ENCODE measurements around the gene DUSP3. TPM values are rescaled to one million over a fixed set of nuclear protein-coding genes. Genes with fewer than 3 reads are reported as not detected.

DUSP3 gene
- total and polyA plus RNA-seq, 2 of the 13 experiments (the other 11 are each of a cell fraction or from before 2014, with no cell fraction given): 60.0 to 71.5 TPM

DNA sequence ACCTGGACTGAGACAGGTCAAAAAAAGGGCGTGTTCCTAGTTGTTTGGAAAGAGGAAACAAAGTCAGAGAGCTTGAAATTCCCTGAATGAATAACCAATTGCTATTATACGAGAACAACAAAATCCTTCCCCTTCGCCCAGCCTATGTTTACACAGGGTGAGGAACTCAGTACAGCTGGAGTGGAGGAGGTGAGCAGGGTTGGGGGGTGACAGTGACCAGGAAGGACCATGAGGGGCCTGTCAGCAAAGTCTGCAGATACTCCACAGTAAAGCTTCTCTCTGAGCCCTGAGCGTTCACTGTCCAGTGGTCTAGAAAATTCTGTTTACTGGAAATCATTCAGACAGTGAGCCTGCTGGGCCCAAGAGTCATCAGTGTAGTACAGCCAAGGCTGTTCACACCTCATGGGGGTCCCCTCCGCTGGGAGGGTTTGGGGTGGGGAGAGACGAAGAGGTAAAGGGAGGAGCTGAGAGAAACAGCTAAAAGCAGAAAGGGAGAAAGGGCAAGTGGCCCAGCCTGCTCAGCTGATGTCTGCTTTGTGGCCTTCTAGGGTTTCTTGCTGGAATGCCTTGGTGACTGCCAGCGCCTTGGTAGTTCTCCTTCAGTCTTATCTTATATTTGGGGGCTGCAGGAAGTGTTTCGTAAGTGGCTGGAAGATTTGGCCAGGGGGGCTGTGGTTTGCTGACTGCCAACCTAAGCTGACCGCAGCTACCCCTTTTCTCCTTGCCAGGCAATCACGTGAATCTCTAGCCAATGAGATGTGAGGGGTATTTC is 5.7 kb downstream of the DUSP3 start:
- FAIRE-seq: no peak
- TF ChIP-seq NFE2L2 (IDR thresholded peaks at IDR 0.05; ENCODE audit: low read length) (no peak), ZNF296 (CRISPR knock-in tag; conservative IDR thresholded peaks at IDR 0.05) (no peak), ZSCAN9 (CRISPR knock-in tag; IDR thresholded peaks at IDR 0.05; ENCODE audit: borderline replicate concordance) (no peak), ZNF878 (CRISPR knock-in tag; IDR thresholded peaks at IDR 0.05) (no peak), ZNF75D (CRISPR knock-in tag; IDR thresholded peaks at IDR 0.05; ENCODE audit: borderline replicate concordance) (no peak), ZNF34 (CRISPR knock-in tag; IDR thresholded peaks at IDR 0.05; ENCODE audit: borderline replicate concordance) (0 out of 2 replicates have a peak, but pooled peaks have one; percentile 74), ZNF33B (CRISPR knock-in tag; IDR thresholded peaks at IDR 0.05) (no peak), ZNF496 (CRISPR knock-in tag; IDR thresholded peaks at IDR 0.05; ENCODE audit: insufficient replicate concordance) (no peak), ZMAT3 (CRISPR knock-in tag; conservative IDR thresholded peaks at IDR 0.05) (no peak), KLF6 (CRISPR knock-in tag; IDR thresholded peaks at IDR 0.05) (no peak)
- TF ChIP-seq, protein P1, sequence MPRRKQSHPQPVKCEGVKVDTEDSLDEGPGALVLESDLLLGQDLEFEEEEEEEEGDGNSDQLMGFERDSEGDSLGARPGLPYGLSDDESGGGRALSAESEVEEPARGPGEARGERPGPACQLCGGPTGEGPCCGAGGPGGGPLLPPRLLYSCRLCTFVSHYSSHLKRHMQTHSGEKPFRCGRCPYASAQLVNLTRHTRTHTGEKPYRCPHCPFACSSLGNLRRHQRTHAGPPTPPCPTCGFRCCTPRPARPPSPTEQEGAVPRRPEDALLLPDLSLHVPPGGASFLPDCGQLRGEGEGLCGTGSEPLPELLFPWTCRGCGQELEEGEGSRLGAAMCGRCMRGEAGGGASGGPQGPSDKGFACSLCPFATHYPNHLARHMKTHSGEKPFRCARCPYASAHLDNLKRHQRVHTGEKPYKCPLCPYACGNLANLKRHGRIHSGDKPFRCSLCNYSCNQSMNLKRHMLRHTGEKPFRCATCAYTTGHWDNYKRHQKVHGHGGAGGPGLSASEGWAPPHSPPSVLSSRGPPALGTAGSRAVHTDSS (CRISPR knock-in tag; conservative IDR thresholded peaks at IDR 0.05): no peak
- TF ChIP-seq, protein P2, sequence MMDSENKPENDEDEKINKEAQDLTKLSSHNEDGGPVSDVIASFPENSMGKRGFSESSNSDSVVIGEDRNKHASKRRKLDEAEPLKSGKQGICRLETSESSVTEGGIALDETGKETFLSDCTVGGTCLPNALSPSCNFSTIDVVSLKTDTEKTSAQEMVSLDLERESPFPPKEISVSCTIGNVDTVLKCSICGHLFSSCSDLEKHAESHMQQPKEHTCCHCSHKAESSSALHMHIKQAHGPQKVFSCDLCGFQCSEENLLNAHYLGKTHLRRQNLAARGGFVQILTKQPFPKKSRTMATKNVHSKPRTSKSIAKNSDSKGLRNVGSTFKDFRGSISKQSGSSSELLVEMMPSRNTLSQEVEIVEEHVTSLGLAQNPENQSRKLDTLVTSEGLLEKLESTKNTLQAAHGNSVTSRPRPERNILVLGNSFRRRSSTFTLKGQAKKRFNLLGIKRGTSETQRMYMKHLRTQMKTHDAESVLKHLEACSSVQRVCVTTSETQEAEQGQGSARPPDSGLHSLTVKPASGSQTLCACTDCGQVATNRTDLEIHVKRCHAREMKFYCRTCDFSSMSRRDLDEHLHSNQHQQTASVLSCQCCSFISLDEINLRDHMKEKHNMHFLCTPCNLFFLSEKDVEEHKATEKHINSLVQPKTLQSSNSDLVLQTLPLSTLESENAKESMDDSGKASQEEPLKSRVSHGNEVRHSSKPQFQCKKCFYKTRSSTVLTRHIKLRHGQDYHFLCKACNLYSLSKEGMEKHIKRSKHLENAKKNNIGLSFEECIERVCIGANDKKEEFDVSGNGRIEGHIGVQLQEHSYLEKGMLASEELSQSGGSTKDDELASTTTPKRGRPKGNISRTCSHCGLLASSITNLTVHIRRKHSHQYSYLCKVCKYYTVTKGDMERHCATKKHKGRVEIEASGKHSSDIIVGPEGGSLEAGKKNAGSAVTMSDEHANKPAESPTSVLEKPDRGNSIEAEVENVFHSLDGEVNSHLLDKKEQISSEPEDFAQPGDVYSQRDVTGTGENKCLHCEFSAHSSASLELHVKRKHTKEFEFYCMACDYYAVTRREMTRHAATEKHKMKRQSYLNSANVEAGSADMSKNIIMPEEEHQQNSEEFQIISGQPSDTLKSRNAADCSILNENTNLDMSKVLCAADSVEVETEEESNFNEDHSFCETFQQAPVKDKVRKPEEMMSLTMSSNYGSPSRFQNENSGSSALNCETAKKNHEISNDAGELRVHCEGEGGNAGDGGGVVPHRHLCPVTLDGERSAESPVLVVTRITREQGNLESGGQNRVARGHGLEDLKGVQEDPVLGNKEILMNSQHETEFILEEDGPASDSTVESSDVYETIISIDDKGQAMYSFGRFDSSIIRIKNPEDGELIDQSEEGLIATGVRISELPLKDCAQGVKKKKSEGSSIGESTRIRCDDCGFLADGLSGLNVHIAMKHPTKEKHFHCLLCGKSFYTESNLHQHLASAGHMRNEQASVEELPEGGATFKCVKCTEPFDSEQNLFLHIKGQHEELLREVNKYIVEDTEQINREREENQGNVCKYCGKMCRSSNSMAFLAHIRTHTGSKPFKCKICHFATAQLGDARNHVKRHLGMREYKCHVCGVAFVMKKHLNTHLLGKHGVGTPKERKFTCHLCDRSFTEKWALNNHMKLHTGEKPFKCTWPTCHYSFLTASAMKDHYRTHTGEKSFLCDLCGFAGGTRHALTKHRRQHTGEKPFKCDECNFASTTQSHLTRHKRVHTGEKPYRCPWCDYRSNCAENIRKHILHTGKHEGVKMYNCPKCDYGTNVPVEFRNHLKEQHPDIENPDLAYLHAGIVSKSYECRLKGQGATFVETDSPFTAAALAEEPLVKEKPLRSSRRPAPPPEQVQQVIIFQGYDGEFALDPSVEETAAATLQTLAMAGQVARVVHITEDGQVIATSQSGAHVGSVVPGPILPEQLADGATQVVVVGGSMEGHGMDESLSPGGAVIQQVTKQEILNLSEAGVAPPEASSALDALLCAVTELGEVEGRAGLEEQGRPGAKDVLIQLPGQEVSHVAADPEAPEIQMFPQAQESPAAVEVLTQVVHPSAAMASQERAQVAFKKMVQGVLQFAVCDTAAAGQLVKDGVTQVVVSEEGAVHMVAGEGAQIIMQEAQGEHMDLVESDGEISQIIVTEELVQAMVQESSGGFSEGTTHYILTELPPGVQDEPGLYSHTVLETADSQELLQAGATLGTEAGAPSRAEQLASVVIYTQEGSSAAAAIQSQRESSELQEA (CRISPR knock-in tag; IDR thresholded peaks at IDR 0.05; ENCODE audit: not compliant biosample characterization): no peak
- TF ChIP-seq, protein P3, sequence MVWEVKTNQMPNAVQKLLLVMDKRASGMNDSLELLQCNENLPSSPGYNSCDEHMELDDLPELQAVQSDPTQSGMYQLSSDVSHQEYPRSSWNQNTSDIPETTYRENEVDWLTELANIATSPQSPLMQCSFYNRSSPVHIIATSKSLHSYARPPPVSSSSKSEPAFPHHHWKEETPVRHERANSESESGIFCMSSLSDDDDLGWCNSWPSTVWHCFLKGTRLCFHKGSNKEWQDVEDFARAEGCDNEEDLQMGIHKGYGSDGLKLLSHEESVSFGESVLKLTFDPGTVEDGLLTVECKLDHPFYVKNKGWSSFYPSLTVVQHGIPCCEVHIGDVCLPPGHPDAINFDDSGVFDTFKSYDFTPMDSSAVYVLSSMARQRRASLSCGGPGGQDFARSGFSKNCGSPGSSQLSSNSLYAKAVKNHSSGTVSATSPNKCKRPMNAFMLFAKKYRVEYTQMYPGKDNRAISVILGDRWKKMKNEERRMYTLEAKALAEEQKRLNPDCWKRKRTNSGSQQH (CRISPR knock-in tag; IDR thresholded peaks at IDR 0.05; ENCODE audit: low read depth): no peak

More for the DNA sequence above, 5.7 kb downstream of the DUSP3 start:
- ChIA-PET CTCF (ENCODE audit: low intra/inter-chr PET ratio, low total read pairs) (no interaction called here), POLR2A (interaction anchor here (0.6 to 1.9 kb wide), 9 partner anchors 17 to 412 kb away, joined by 3 to 8 read pairs (median 3); no protein-coding TSS in a partner anchor)
- Histone ChIP-seq H3K27me3 (ENCODE audit: control insufficient read depth in 1 of 2, insufficient read depth in 2 of 2, low read length in 2 of 2) (no peaks in the 10 kb centered on the region), H3K4me3 (replicated peaks in 1 of 3; ENCODE audit: insufficient read depth in 1 of 3, low read depth in 2 of 3, low read length in 3 of 3) (no peak overlapping the region), H2AFZ (ENCODE audit: low read length) (no peak overlapping the region), H3K36me3 (replicated peaks in 1 of 2; ENCODE audit: control insufficient read depth in 1 of 2, insufficient read depth in 2 of 2, low read length in 2 of 2) (peaks cover 28 to 59% of the 10 kb centered on the region in 2 experiments), H4K20me1 (ENCODE audit: insufficient read depth, low read length) (no peaks in the 10 kb centered on the region), H3K27ac (ENCODE audit: extremely low read length, insufficient read depth, low read length) (peak overlapping the region; percentile 81), H3K9ac (ENCODE audit: insufficient read depth, low read depth, low read length) (peak overlapping the region; percentile 60), H3K4me2 (ENCODE audit: low read depth, low read length) (peak overlapping the region; percentile 68), H3K79me2 (ENCODE audit: insufficient read depth, low read length) (peaks cover 22% of the 10 kb centered on the region), H3K4me1 (ENCODE audit: insufficient read depth, low read length) (peaks cover 69% of the 10 kb centered on the region), H3K9me3 (ENCODE audit: low read length) (no peaks in the 10 kb centered on the region)
- intact Hi-C loops (cut with micrococcal nuclease; ENCODE audit: unreplicated experiment): no loop called here
- DNase-seq (ENCODE audit: low spot score) (no peak), ATAC-seq (peak; percentile 20)
- WGBS (ENCODE audit: low lambda C conversion rate): 62% methylated on average over 10 of the region's 10 CpGs
- no TSS peak for BruUV-seq (replicated peaks)
- in situ Hi-C loops (cut with HindIII; ENCODE audit: extremely low pct_ligation_motif_present, low pct_unique_long_range_greater_than_20kb): no loop called here
